K562 (cell line): ENCODE measurements around the gene IPO9. TPM values are rescaled to one million over a fixed set of nuclear protein-coding genes. Genes with fewer than 3 reads are reported as not detected.

Experiments used
- ATAC-seq: fragments of 200-7000 bp; cut with Tn5 transposase; 3 replicates; pipeline ENCODE4 v1.9.1; 2020; ENCODE audit warnings: moderate library complexity
- BruUV-seq: library from RNA; stranded (reverse); fragments of 400-500 nt; replicated peaks from 2 replicates; lab custom pipeline; 2021; lab: Mats Ljungman, UMichigan
- CTCF ChIA-PET: fragments of 300-600 bp; formaldehyde crosslinking; extraction: SDS; loops from one replicate; lab custom pipeline; 2021; ENCODE audit warnings: low intra/inter-chr PET ratio; lab: Yijun Ruan, JAX
- POLR2A ChIA-PET: fragments of 300-600, 350-650 bp; sonication (Branson Sonifier 250); formaldehyde crosslinking; extraction: SDS; loops from one replicate; lab custom pipeline; 2021; ENCODE audit warnings: antibody characterized with exemption, inconsistent platforms; lab: Yijun Ruan, JAX
- DNase-seq, 4 experiments: peaks; one replicate each; pipeline versions ENCODE4 v3.0.0 to v3.0.0-alpha.2; 2011 to 2018; ENCODE audit warnings: low spot score in 3 of 4, mixed read lengths in 3 of 4; ENCODE audit errors: extremely low read depth in 1 of 4
- FAIRE-seq: peaks from 2 replicates; lab custom pipeline; 2011; peaks lifted over from hg19 to GRCh38; lab: Jason Lieb, UNC
- H2AFZ ChIP-seq: 2 replicates; pipeline ENCODE4 v1.6.0; 2011; ENCODE audit warnings: low read depth, low read length, control low read depth, inconsistent platforms
- H3K27ac ChIP-seq: fragments of 200-600 bp; 3 replicates; pipeline ENCODE4 v1.8.0; 2011; ENCODE audit warnings: low read depth, mild to moderate bottlenecking, control low read depth, inconsistent platforms, low read length, moderate library complexity, mixed read lengths; ENCODE audit errors: extremely low read depth
- H3K27me3 ChIP-seq, 2 experiments: fragments of 300-600 bp in 1 of 2; 2 replicates in 1 of 2; 3 replicates in 1 of 2; pipeline versions ENCODE4 v1.6.0 to v1.8.0; 2011; ENCODE audit warnings: inconsistent platforms in 2 of 2, low read length in 2 of 2, mild to moderate bottlenecking in 1 of 2, mixed read lengths in 1 of 2, moderate library complexity in 1 of 2; ENCODE audit not compliant: control insufficient read depth in 2 of 2, insufficient read depth in 2 of 2
- H3K36me3 ChIP-seq: fragments of 300-600 bp; 3 replicates; pipeline ENCODE4 v1.8.0; 2011; ENCODE audit warnings: mild to moderate bottlenecking, low read length, inconsistent platforms; ENCODE audit not compliant: control insufficient read depth, insufficient read depth
- H3K4me1 ChIP-seq, 2 experiments: fragments of 200-600 bp in 1 of 2; replicated peaks in 1 of 2; 2 replicates in 1 of 2; 3 replicates in 1 of 2; pipeline versions ENCODE4 v1.5.1 to v1.8.0; 2011; ENCODE audit warnings: inconsistent platforms in 2 of 2, low read length in 2 of 2, mild to moderate bottlenecking in 1 of 2, mixed read lengths in 1 of 2, moderate library complexity in 1 of 2; ENCODE audit not compliant: control insufficient read depth in 2 of 2, insufficient read depth in 2 of 2
- H3K4me2 ChIP-seq: 2 replicates; pipeline ENCODE4 v1.6.1; 2011; ENCODE audit warnings: low read length, control low read depth, inconsistent platforms, mixed read lengths; ENCODE audit not compliant: insufficient read depth
- H3K4me3 ChIP-seq: fragments of 200-600 bp; sonication (generic), shearing (Covaris generic); 2 replicates; pipeline ENCODE4 v1.5.1; 2016; ENCODE audit warnings: control low read depth, inconsistent platforms
- H3K79me2 ChIP-seq: fragments of 200-600 bp; 3 replicates; pipeline ENCODE4 v1.8.0; 2011; ENCODE audit warnings: low read length, inconsistent platforms; ENCODE audit not compliant: control insufficient read depth, insufficient read depth
- H3K9ac ChIP-seq, 2 experiments: 2 replicates each; pipeline versions ENCODE4 v1.6.0 to v1.6.1; 2011; ENCODE audit warnings: low read depth in 2 of 2, low read length in 2 of 2, control low read depth in 1 of 2, inconsistent platforms in 1 of 2, mild to moderate bottlenecking in 1 of 2, mixed read lengths in 1 of 2; ENCODE audit not compliant: insufficient read depth in 1 of 2
- H3K9me1 ChIP-seq: one replicate; pipeline ENCODE4 v1.6.0; 2011; ENCODE audit warnings: inconsistent platforms, mild to moderate bottlenecking, low read length, moderate library complexity; ENCODE audit not compliant: control insufficient read depth, insufficient read depth
- H3K9me3 ChIP-seq: replicated peaks from 2 replicates; pipeline ENCODE4 v1.5.1; 2011; ENCODE audit warnings: low read depth, low read length, inconsistent platforms; ENCODE audit not compliant: control insufficient read depth, insufficient read depth
- H4K20me1 ChIP-seq: replicated peaks from 2 replicates; pipeline ENCODE4 v1.6.1; 2011; ENCODE audit warnings: low read length, inconsistent platforms, mixed read lengths; ENCODE audit not compliant: control insufficient read depth, insufficient read depth
- CC2D1A ChIP-seq: fragments of 450-650 bp; IDR thresholded peaks from 2 replicates; pipeline ENCODE4 v1.6.1; 2017; ENCODE audit warnings: mild to moderate bottlenecking
- CREM ChIP-seq: IDR thresholded peaks from 2 replicates; pipeline ENCODE4 v1.6.1; 2014; ENCODE audit warnings: antibody characterized with exemption, low read depth
- EHMT2 ChIP-seq: fragments of 450-650 bp; IDR thresholded peaks from 2 replicates; pipeline ENCODE4 v1.6.1; 2018; ENCODE audit warnings: antibody characterized with exemption
- HMGXB4 ChIP-seq: sonication (generic); formaldehyde crosslinking; IDR thresholded peaks from 2 replicates; pipeline ENCODE4 v1.8.1; 2023; ENCODE audit warnings: mild to moderate bottlenecking, missing genetic modification reagents
- HNRNPL ChIP-seq: fragments of 200-400 bp; formaldehyde crosslinking; IDR thresholded peaks from 2 replicates; pipeline ENCODE4 v1.6.1; 2017; ENCODE audit warnings: low read depth, mild to moderate bottlenecking, low read length
- RBM25 ChIP-seq: fragments of 200-400 bp; formaldehyde crosslinking; IDR thresholded peaks from 2 replicates; pipeline ENCODE4 v1.6.1; 2018; ENCODE audit warnings: low read length, low read depth, moderate library complexity; ENCODE audit not compliant: severe bottlenecking
- TFE3 ChIP-seq: fragments of 450-650 bp; formaldehyde crosslinking; IDR thresholded peaks from 2 replicates; pipeline ENCODE4 v1.4.0; 2020; ENCODE audit warnings: mild to moderate bottlenecking, mixed read lengths
- THRAP3 ChIP-seq: fragments of 450-650 bp; IDR thresholded peaks from 2 replicates; pipeline ENCODE4 v1.6.1; 2016; ENCODE audit warnings: mild to moderate bottlenecking, inconsistent platforms, borderline replicate concordance
- XRCC5 ChIP-seq: fragments of 200-400 bp; formaldehyde crosslinking; IDR thresholded peaks from 2 replicates; pipeline ENCODE4 v1.6.1; 2017; ENCODE audit warnings: low read depth, mild to moderate bottlenecking, low read length
- ZNF174 ChIP-seq: fragments of 250-450 bp; sonication (Bioruptor Pico); IDR thresholded peaks from 2 replicates; pipeline ENCODE4 v1.4.0; 2020; ENCODE audit warnings: mild to moderate bottlenecking
- ZNF717 ChIP-seq: fragments of 250-450 bp; sonication (Bioruptor Pico); IDR thresholded peaks from 2 replicates; pipeline ENCODE4 v1.5.0; 2021
- WGBS: fragments of 100-300 bp; shearing (Covaris generic); methylation state at CpG from one replicate; pipeline ENCODE4 v1.1.6; 2016; ENCODE audit warnings: low coverage, mixed read lengths; ENCODE audit not compliant: insufficient coverage; ENCODE audit errors: missing lambda C conversion rate; 5-methylcytosine and 5-hydroxymethylcytosine counted together
- in situ Hi-C: fragments of 300-500 bp; cut with MboI; formaldehyde crosslinking; loops from 4 replicates; pipeline ENCODE4 v1.15.0; 2018; ENCODE audit warnings: inconsistent platforms, mixed read lengths
- intact Hi-C: fragments of 100-400 bp; cut with micrococcal nuclease; formaldehyde crosslinking; loops from 2 replicates; pipeline ENCODE4 v1.14.2; 2022
- polyA plus RNA-seq, 8 experiments: library from polyadenylated mRNA; depleted of rRNA in 4 of 8; stranded (reverse) in 5 of 8; unstranded in 3 of 8; fragments of >200 nt; fragmentation: Nextera tagmentation in 2 of 8; fragmentation: Illumina TruSeq in 1 of 8; extraction: Ambion mirVana in 2 of 8; extraction: Trizol in 1 of 8; gene quantifications; 2 replicates each; pipeline versions ENCODE4 v1.2.1 to v1.2.3, GENCODE V29; 2011 to 2014; ENCODE audit warnings: inconsistent platforms in 1 of 8, missing spikeins in 1 of 8
- total RNA-seq, 7 experiments: library from RNA; depleted of rRNA in 6 of 7; stranded (reverse); fragments of >200 nt in 6 of 7; fragmentation: Illumina TruSeq in 2 of 7; extraction: Trizol in 2 of 7; gene quantifications; 2 replicates each; pipeline versions ENCODE4 v1.2.1 to v1.2.3, GENCODE V29; 2011 to 2021; ENCODE audit warnings: low replicate concordance in 1 of 7
- TF ChIP-seq, protein P1 (sequence below), 2 experiments: fragments of 450-650 bp; IDR thresholded peaks; 2 replicates each; pipeline ENCODE4 v1.6.1; 2016
- TF ChIP-seq, protein P2 (sequence below): fragments of 250-450 bp; sonication (Bioruptor Pico); IDR thresholded peaks from 2 replicates; pipeline ENCODE4 v1.8.0; 2022; ENCODE audit warnings: moderate library complexity, mild to moderate bottlenecking, inconsistent platforms
- TF ChIP-seq, protein P3 (sequence below): fragments of 250-450 bp; sonication (Bioruptor Pico); IDR thresholded peaks from 2 replicates; pipeline ENCODE4 v1.8.0; 2022; ENCODE audit warnings: inconsistent platforms, mild to moderate bottlenecking, moderate library complexity, borderline replicate concordance

The IPO9 gene
- total and polyA plus RNA-seq, 9 of the 15 experiments (the other 6 are each of a cell fraction or from before 2014, with no cell fraction given): 27.9 to 78.6 (median 43.9) TPM

- no peaks in the 10 kb centered on the region for H3K9me1 ChIP-seq
- H3K9me3 ChIP-seq: no peaks in the 10 kb centered on the region
- 58% methylated on average over 3 of the region's 3 CpGs for WGBS
- H3K9ac ChIP-seq: peak overlapping the region in 1 of 2 experiments; percentile 64; a peak in 2 of 4 replicates
- ATAC-seq (no peak), FAIRE-seq (no peak), DNase-seq (no peak)
- in situ Hi-C loops: no loop called here
- no TSS peak for BruUV-seq
- intact Hi-C loops: no loop called here
- H3K27me3 ChIP-seq: no peaks in the 10 kb centered on the region
- H3K4me3 ChIP-seq: no peak overlapping the region
- no peaks in the 10 kb centered on the region for H3K4me1 ChIP-seq
- H3K4me2 ChIP-seq: no peak overlapping the region
- POLR2A ChIA-PET: interaction anchor here (0.5 to 1.5 kb wide), 4 partner anchors 10 to 66 kb away, joined by 3 to 9 read pairs (median 4); no protein-coding TSS in a partner anchor
- H3K27ac ChIP-seq: no peak overlapping the region
- H2AFZ ChIP-seq: no peak overlapping the region
- H3K79me2 ChIP-seq: no peaks in the 10 kb centered on the region
- no peaks in the 10 kb centered on the region for H3K36me3 ChIP-seq
- CTCF ChIA-PET: no interaction called here
- no peaks in the 10 kb centered on the region for H4K20me1 ChIP-seq
- TF ChIP-seq, protein P1, sequence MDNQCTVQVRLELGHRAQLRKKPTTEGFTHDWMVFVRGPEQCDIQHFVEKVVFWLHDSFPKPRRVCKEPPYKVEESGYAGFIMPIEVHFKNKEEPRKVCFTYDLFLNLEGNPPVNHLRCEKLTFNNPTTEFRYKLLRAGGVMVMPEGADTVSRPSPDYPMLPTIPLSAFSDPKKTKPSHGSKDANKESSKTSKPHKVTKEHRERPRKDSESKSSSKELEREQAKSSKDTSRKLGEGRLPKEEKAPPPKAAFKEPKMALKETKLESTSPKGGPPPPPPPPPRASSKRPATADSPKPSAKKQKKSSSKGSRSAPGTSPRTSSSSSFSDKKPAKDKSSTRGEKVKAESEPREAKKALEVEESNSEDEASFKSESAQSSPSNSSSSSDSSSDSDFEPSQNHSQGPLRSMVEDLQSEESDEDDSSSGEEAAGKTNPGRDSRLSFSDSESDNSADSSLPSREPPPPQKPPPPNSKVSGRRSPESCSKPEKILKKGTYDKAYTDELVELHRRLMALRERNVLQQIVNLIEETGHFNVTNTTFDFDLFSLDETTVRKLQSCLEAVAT (IDR thresholded peaks at IDR 0.05): no peak
- TF ChIP-seq HMGXB4 (CRISPR knock-in tag) (no peak), ZNF174 (CRISPR knock-in tag) (no peak), THRAP3 (no peak), CC2D1A (no peak), XRCC5 (no peak), CREM (no peak), ZNF717 (CRISPR knock-in tag) (no peak), EHMT2 (no peak), RBM25 (no peak), TFE3 (CRISPR knock-in tag) (no peak), HNRNPL (no peak)
- TF ChIP-seq, protein P2, sequence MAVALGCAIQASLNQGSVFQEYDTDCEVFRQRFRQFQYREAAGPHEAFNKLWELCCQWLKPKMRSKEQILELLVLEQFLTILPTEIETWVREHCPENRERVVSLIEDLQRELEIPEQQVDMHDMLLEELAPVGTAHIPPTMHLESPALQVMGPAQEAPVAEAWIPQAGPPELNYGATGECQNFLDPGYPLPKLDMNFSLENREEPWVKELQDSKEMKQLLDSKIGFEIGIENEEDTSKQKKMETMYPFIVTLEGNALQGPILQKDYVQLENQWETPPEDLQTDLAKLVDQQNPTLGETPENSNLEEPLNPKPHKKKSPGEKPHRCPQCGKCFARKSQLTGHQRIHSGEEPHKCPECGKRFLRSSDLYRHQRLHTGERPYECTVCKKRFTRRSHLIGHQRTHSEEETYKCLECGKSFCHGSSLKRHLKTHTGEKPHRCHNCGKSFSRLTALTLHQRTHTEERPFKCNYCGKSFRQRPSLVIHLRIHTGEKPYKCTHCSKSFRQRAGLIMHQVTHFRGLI (CRISPR knock-in tag): no peak
- TF ChIP-seq, protein P3, sequence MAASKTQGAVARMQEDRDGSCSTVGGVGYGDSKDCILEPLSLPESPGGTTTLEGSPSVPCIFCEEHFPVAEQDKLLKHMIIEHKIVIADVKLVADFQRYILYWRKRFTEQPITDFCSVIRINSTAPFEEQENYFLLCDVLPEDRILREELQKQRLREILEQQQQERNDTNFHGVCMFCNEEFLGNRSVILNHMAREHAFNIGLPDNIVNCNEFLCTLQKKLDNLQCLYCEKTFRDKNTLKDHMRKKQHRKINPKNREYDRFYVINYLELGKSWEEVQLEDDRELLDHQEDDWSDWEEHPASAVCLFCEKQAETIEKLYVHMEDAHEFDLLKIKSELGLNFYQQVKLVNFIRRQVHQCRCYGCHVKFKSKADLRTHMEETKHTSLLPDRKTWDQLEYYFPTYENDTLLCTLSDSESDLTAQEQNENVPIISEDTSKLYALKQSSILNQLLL: no peak
These were observed 77.4 kb downstream of the IPO9 start for GRCh38 chr1:201906336-201906735.
